Measurements from ENCODE around the gene FPR2. TPM values are rescaled to one million over a fixed set of nuclear protein-coding genes. Genes with fewer than 3 reads are reported as not detected.

The FPR2 gene
- total and polyA plus RNA-seq, 10 of the 15 experiments (the other 5 are each of a cell fraction or from before 2014, with no cell fraction given) = not detected

GRCh38 chr19:51793994-51794393 is 33.0 kb downstream of the FPR2 start (continued):
- no peak for TF ChIP-seq BCLAF1 (IDR thresholded peaks at IDR 0.05)
- TF ChIP-seq USF2 (IDR thresholded peaks at IDR 0.05; ENCODE audit: borderline replicate concordance, low read depth, low read length) = no peak
- TF ChIP-seq ESRRA (IDR thresholded peaks at IDR 0.05; ENCODE audit: low read length) = no peak

GRCh38 chr19:51794885-51795490 is 34.0 kb downstream of the FPR2 start, which contains the start of gene FPR3:
Gene FPR3, plus strand, starts transcription at chr19:51795157. Its CDS starts 28,592 bp downstream, at chr19:51823749.
- RAD21 ChIA-PET (ENCODE audit: unreplicated experiment) = no interaction called here
- CTCF ChIA-PET = interaction anchor here (1.3 kb wide), 1 partner anchor 18 kb away, joined by 6 read pairs; no protein-coding TSS in a partner anchor
- H3K4me3 ChIP-seq = no peak within 1 kb of the TSS
- ATAC-seq = no peak
- no peaks in the 10 kb centered on the region for H3K36me3 ChIP-seq (ENCODE audit: control insufficient read depth in 2 of 2, insufficient read depth in 2 of 2, low read length in 1 of 2)
- no peak within 1 kb of the TSS for H2AFZ ChIP-seq (ENCODE audit: control insufficient read depth, low read depth, low read length)
- no peak for TF ChIP-seq SIN3A (IDR thresholded peaks at IDR 0.05; ENCODE audit: low read depth, low read length)
- no peak for TF ChIP-seq E2F8 (IDR thresholded peaks at IDR 0.05; ENCODE audit: low read depth, partially characterized antibody)
- TF ChIP-seq POU2F2 (IDR thresholded peaks at IDR 0.05; ENCODE audit: borderline replicate concordance, low read depth, low read length) = no peak
- TF ChIP-seq TCF3 (IDR thresholded peaks at IDR 0.05; ENCODE audit: borderline replicate concordance, insufficient read depth, low read depth, low read length) = no peak
- no peak for TF ChIP-seq MLLT1 (IDR thresholded peaks at IDR 0.05)
- no peak for TF ChIP-seq TAF1 (IDR thresholded peaks at IDR 0.05; ENCODE audit: borderline replicate concordance, low read depth, low read length)
- no peak for TF ChIP-seq CHD4 (IDR thresholded peaks at IDR 0.05)
- intact Hi-C loops (cut with micrococcal nuclease; ENCODE audit: unreplicated experiment) (no loop called here), in situ Hi-C loops (cut with MboI) (no loop called here)
- H3K27me3 ChIP-seq (replicated peaks in 1 of 2; ENCODE audit: control insufficient read depth in 2 of 2, insufficient read depth in 2 of 2, low read length in 1 of 2) = no peaks in the 10 kb centered on the region
- H3K79me2 ChIP-seq (ENCODE audit: control insufficient read depth, insufficient read depth, low read length) = no peaks in the 10 kb centered on the region
- DNase-seq (ENCODE audit: low read depth, low spot score) = no peak
- BruUV-seq (replicated peaks) = no TSS peak
- H3K4me2 ChIP-seq (ENCODE audit: control insufficient read depth, insufficient read depth) = no peak within 1 kb of the TSS
- no peaks in the 10 kb centered on the region; the same call in 2 of the 3 replicates for H3K9me3 ChIP-seq (replicated peaks; ENCODE audit: control insufficient read depth, insufficient read depth, low read length)
- SMC1A ChIA-PET (ENCODE audit: uncharacterized antibody, unreplicated experiment) = no interaction called here
- H4K20me1 ChIP-seq (ENCODE audit: control insufficient read depth, insufficient read depth) = no peaks in the 10 kb centered on the region
- POLR2A ChIA-PET = no interaction called here
- no peak within 1 kb of the TSS for H3K9ac ChIP-seq (ENCODE audit: control insufficient read depth, insufficient read depth, low read length)
- no peak within 1 kb of the TSS for H3K27ac ChIP-seq (ENCODE audit: control insufficient read depth, insufficient read depth)
- 19% methylated on average over 2 of the region's 2 CpGs for WGBS (ENCODE audit: insufficient coverage, insufficient replicate concordance, low lambda C conversion rate, missing lambda C conversion rate)
- no peaks in the 10 kb centered on the region for H3K4me1 ChIP-seq (ENCODE audit: control insufficient read depth, insufficient read depth, low read length)
- FAIRE-seq = no peak

Data from GM12878 (cell line).